GM23248 (cell line): ENCODE results near the gene NALCN.

Experiments
- EZH2 ChIP-seq: fragments of 200-600 bp; sonication (generic); IDR thresholded peaks from 2 replicates; pipeline ENCODE4 v1.6.1; 2018; ENCODE audit warnings: antibody characterized with exemption, mild to moderate bottlenecking; ENCODE audit not compliant: insufficient read depth, poor library complexity, severe bottlenecking
- EZH2phosphoT487 ChIP-seq: fragments of 200-600 bp; sonication (generic); IDR thresholded peaks from 2 replicates; pipeline ENCODE4 v1.6.1; 2018; ENCODE audit warnings: antibody characterized with exemption, moderate library complexity, mild to moderate bottlenecking, low read depth; ENCODE audit not compliant: insufficient read depth

GRCh38 chr13:101115762-101116171, 300.5 kb downstream of the NALCN start:
- TF ChIP-seq EZH2 = no peak
- TF ChIP-seq EZH2phosphoT487 = no peak
